Choroid plexus epithelial cell (primary cell): ENCODE measurements around the gene LRP10.

Experiments
- DNase-seq: peaks from one replicate; pipeline ENCODE4 v3.0.0-alpha.2; 2010; ENCODE audit warnings: low read depth
- H3K4me3 ChIP-seq: 2 replicates; pipeline ENCODE4 v1.5.1; 2011; ENCODE audit warnings: low read depth, mild to moderate bottlenecking, control low read depth, low read length, moderate library complexity
- CTCF ChIP-seq: conservative IDR thresholded peaks from 2 replicates; pipeline ENCODE4 v1.5.1; 2011; ENCODE audit warnings: low read depth, mild to moderate bottlenecking, control low read depth, inconsistent platforms, low read length, moderate library complexity

The LRP10 gene

GRCh38 chr14:22861651-22862050 is 9.9 kb upstream of the LRP10 start:
- no peak for DNase-seq
- H3K4me3 ChIP-seq: no peak overlapping the region
- no peak for TF ChIP-seq CTCF

GRCh38 chr14:22864979-22865378 is 6.6 kb upstream of the LRP10 start:
- no peak for DNase-seq
- no peak overlapping the region for H3K4me3 ChIP-seq
- no peak for TF ChIP-seq CTCF

- TF ChIP-seq CTCF: peak; percentile 56
- H3K4me3 ChIP-seq: no peak overlapping the region
- DNase-seq: no peak
Observed at GRCh38 chr14:22865424-22866405, 5.8 kb upstream of the LRP10 start.

GRCh38 chr14:22866874-22867273 is 4.7 kb upstream of the LRP10 start:
- no peak overlapping the region for H3K4me3 ChIP-seq
- TF ChIP-seq CTCF: no peak
- no peak for DNase-seq

GRCh38 chr14:22870811-22871223 is 723 bp upstream of the LRP10 start:
- TF ChIP-seq CTCF: no peak
- DNase-seq: no peak
- peak overlapping the region; percentile 85 for H3K4me3 ChIP-seq

- TF ChIP-seq CTCF: peak; percentile 96
- peak; percentile 87 for DNase-seq
Observed at GRCh38 chr14:22872033-22872832, 693 bp downstream of the LRP10 start.

More at GRCh38 chr14:22872033-22872832, 693 bp downstream of the LRP10 start:
- H3K4me3 ChIP-seq: peak overlapping the region; percentile 85
